ENCODE measurements around the gene ARL2. TPM values are rescaled to one million over a fixed set of nuclear protein-coding genes. Genes with fewer than 3 reads are reported as not detected.
"Not testable (repeated sequence)": the region's sequence is repeated elsewhere in the genome, so short reads cannot be mapped to it uniquely, and the experiment has no call there.

The ARL2 gene
- total RNA-seq, 2 experiments from 2014 or later = 10.5 to 11.1 TPM

DNA sequence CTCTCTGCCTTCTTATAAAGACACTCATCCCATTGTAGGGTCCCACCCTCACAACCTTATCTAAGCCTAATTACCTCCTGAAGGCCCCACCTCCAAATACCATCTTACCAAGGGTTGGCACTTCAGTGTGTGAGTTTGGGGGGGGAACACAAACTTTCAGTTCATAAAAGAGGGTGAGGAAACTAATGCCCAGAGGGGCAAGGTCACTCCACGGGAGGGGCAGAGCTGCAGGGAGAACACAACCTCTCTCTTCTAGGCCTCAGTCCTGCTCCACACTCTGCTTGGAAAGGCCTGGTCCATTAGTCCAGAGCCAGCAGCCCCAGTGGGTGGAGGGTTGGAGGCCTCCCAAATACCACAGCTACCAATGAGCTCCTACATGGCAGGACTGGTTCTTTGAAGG lies 14.5 kb upstream of the ARL2 start:
- ATAC-seq (ENCODE audit: poor library complexity) = no peak
- H3K27me3 Mint-ChIP-seq = no peaks in the 10 kb centered on the region
- no peak overlapping the region for H3K4me3 ChIP-seq (ENCODE audit: low read length)
- peaks cover 0 to 2% of the 10 kb centered on the region in 2 experiments for H3K27me3 ChIP-seq (ENCODE audit: control insufficient read depth in 1 of 2, insufficient read depth in 2 of 2, low read length in 2 of 2)
- H3K9me3 Mint-ChIP-seq = no peaks in the 10 kb centered on the region
- POLR2A ChIA-PET = no interaction called here
- intact Hi-C loops (cut with DNase I, micrococcal nuclease) = no loop called here
- H3K27ac ChIP-seq (ENCODE audit: low read depth in 1 of 2, low read length in 2 of 2) = no peak overlapping the region
- H3K36me3 ChIP-seq (ENCODE audit: insufficient read depth, low read length) = no peaks in the 10 kb centered on the region
- no peaks in the 10 kb centered on the region for H3K36me3 Mint-ChIP-seq (ENCODE audit: low read depth)
- no peak overlapping the region for H3K4me3 Mint-ChIP-seq
- H3K4me1 ChIP-seq (ENCODE audit: insufficient read depth, low read length) = peaks cover 17% of the 10 kb centered on the region
- CTCF ChIA-PET = no interaction called here
- TF ChIP-seq, protein P1, sequence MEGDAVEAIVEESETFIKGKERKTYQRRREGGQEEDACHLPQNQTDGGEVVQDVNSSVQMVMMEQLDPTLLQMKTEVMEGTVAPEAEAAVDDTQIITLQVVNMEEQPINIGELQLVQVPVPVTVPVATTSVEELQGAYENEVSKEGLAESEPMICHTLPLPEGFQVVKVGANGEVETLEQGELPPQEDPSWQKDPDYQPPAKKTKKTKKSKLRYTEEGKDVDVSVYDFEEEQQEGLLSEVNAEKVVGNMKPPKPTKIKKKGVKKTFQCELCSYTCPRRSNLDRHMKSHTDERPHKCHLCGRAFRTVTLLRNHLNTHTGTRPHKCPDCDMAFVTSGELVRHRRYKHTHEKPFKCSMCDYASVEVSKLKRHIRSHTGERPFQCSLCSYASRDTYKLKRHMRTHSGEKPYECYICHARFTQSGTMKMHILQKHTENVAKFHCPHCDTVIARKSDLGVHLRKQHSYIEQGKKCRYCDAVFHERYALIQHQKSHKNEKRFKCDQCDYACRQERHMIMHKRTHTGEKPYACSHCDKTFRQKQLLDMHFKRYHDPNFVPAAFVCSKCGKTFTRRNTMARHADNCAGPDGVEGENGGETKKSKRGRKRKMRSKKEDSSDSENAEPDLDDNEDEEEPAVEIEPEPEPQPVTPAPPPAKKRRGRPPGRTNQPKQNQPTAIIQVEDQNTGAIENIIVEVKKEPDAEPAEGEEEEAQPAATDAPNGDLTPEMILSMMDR (IDR thresholded peaks at IDR 0.05) = no peak
- H3K4me1 Mint-ChIP-seq (ENCODE audit: low read depth) = no peaks in the 10 kb centered on the region
- DNase-seq = no peak
- no peaks in the 10 kb centered on the region for H3K9me3 ChIP-seq (ENCODE audit: control insufficient read depth in 1 of 2, insufficient read depth in 1 of 2, low read length in 2 of 2)
- no peak overlapping the region for H3K27ac Mint-ChIP-seq

DNA sequence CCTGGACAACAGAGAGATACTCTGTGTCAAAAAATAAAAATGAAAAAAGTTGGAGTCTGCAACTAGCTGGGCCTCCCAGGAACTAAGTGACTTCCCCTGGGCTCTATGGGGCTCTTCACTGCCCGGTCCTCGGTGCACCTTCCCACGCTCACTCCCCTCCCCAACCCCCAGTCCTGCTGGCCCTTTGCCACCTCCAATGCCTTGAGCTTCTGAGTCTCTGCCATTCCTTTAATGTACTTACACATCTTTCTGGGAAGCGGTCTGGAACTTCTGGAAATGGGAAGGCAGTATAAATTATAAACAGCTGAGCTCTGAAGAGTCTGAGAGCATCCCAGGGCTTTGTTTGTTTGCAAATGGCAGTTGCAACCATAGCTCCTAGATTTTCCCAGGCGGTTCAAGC lies 11.3 kb upstream of the ARL2 start:
- H3K4me3 ChIP-seq (ENCODE audit: low read length) = no peak overlapping the region
- ATAC-seq (ENCODE audit: poor library complexity) (no peak), DNase-seq (no peak)
- ChIA-PET POLR2A (no interaction called here), CTCF (no interaction called here)
- Mint-ChIP-seq H3K4me1 (ENCODE audit: low read depth) (no peaks in the 10 kb centered on the region), H3K4me3 (no peak overlapping the region), H3K9me3 (no peaks in the 10 kb centered on the region), H3K27me3 (no peaks in the 10 kb centered on the region), H3K36me3 (ENCODE audit: low read depth) (no peaks in the 10 kb centered on the region), H3K27ac (no peak overlapping the region)
- intact Hi-C loops (cut with DNase I, micrococcal nuclease) = loop anchor here in 1 of 2 experiments (5.0 kb wide), 1 partner anchor 65 kb away; the partner anchor contains the start of gene GPHA2
- TF ChIP-seq, protein P1 (IDR thresholded peaks at IDR 0.05) = no peak
- H3K27me3 ChIP-seq (ENCODE audit: control insufficient read depth in 1 of 2, insufficient read depth in 2 of 2, low read length in 2 of 2) = peaks cover 0 to 2% of the 10 kb centered on the region in 2 experiments
- no peak overlapping the region for H3K27ac ChIP-seq (ENCODE audit: low read depth in 1 of 2, low read length in 2 of 2)
- no peaks in the 10 kb centered on the region for H3K9me3 ChIP-seq (ENCODE audit: control insufficient read depth in 1 of 2, insufficient read depth in 1 of 2, low read length in 2 of 2)
- peaks cover 10% of the 10 kb centered on the region for H3K4me1 ChIP-seq (ENCODE audit: insufficient read depth, low read length)
- H3K36me3 ChIP-seq (ENCODE audit: insufficient read depth, low read length) = no peaks in the 10 kb centered on the region

DNA sequence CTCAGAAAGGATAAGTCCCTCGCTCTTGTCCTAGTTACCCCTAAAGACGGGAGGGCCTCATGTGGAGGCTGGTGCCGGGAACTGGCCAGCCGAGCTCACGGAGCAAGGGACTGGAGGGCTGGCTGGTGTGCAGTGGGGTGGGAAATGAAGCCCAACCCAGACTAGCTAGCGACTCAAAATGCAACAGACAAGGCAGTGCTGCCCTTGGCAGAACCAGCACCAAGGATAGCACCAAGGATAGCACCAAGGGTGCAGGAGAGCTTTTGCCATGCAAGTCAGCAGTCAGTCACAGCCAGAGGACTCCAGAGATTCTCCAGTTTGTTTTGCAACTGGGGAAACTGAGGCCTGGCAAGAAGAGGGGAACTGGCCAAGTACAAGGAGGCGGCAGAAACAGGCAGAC lies 10.7 kb upstream of the ARL2 start:
- POLR2A ChIA-PET = no interaction called here
- Mint-ChIP-seq H3K4me3 (no peak overlapping the region), H3K27ac (no peak overlapping the region), H3K27me3 (no peaks in the 10 kb centered on the region), H3K9me3 (no peaks in the 10 kb centered on the region), H3K36me3 (ENCODE audit: low read depth) (no peaks in the 10 kb centered on the region), H3K4me1 (ENCODE audit: low read depth) (no peaks in the 10 kb centered on the region)
- DNase-seq (no peak), ATAC-seq (ENCODE audit: poor library complexity) (no peak)
- Histone ChIP-seq H3K4me3 (ENCODE audit: low read length) (no peak overlapping the region), H3K27me3 (ENCODE audit: control insufficient read depth in 1 of 2, insufficient read depth in 2 of 2, low read length in 2 of 2) (peaks cover 0 to 2% of the 10 kb centered on the region in 2 experiments), H3K9me3 (ENCODE audit: control insufficient read depth in 1 of 2, insufficient read depth in 1 of 2, low read length in 2 of 2) (no peaks in the 10 kb centered on the region), H3K36me3 (ENCODE audit: insufficient read depth, low read length) (no peaks in the 10 kb centered on the region), H3K4me1 (ENCODE audit: insufficient read depth, low read length) (peaks cover 10% of the 10 kb centered on the region), H3K27ac (ENCODE audit: low read depth in 1 of 2, low read length in 2 of 2) (no peak overlapping the region)
- CTCF ChIA-PET = no interaction called here
- intact Hi-C loops (cut with DNase I, micrococcal nuclease) = loop anchor here in 1 of 2 experiments (5.0 kb wide), 1 partner anchor 66 kb away; the partner anchor contains the start of gene GPHA2
- TF ChIP-seq, protein P1 (IDR thresholded peaks at IDR 0.05) = no peak

DNA sequence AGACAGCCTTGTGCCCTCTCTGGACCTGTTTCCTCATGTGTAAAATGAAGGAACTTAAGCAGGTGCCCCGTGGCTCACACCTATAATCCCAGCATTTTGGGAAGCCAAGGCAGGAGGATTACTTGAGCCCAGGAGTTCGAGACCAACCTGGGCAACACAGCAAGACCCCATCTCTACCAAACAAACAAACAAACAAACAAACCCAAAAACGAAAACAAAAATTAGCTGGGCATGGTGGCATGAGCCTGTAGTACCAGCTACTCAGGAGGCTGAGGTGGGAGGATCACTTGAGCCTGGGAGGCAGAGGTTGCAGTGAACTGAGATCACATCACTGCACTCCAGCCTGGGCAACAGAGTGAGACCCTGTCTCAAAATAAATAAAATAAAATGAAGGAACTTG lies 10.0 kb upstream of the ARL2 start:
- H3K27ac ChIP-seq (ENCODE audit: low read depth in 1 of 2, low read length in 2 of 2); H3K27me3 Mint-ChIP-seq; H3K27ac Mint-ChIP-seq; H3K4me3 Mint-ChIP-seq; ATAC-seq (ENCODE audit: poor library complexity); H3K4me3 ChIP-seq (ENCODE audit: low read length); H3K9me3 Mint-ChIP-seq; H3K4me1 Mint-ChIP-seq (ENCODE audit: low read depth); DNase-seq; H3K36me3 Mint-ChIP-seq (ENCODE audit: low read depth); H3K27me3 ChIP-seq (ENCODE audit: control insufficient read depth in 1 of 2, insufficient read depth in 2 of 2, low read length in 2 of 2); H3K36me3 ChIP-seq (ENCODE audit: insufficient read depth, low read length); H3K4me1 ChIP-seq (ENCODE audit: insufficient read depth, low read length); H3K9me3 ChIP-seq (ENCODE audit: control insufficient read depth in 1 of 2, insufficient read depth in 1 of 2, low read length in 2 of 2); POLR2A ChIA-PET; CTCF ChIA-PET: not testable (repeated sequence)
- intact Hi-C loops (cut with DNase I, micrococcal nuclease) = loop anchor here in 1 of 2 experiments (5.0 kb wide), 1 partner anchor 67 kb away; the partner anchor contains the start of gene GPHA2

All from CD4-positive, alpha-beta T cell (primary cell).